Progenitor cell of endocrine pancreas (in vitro differentiated cells): ENCODE measurements around the gene WFDC6. TPM values are rescaled to one million over a fixed set of nuclear protein-coding genes. Genes with fewer than 3 reads are reported as not detected.

Source experiments
- DNase-seq: peaks from one replicate; pipeline ENCODE4 v3.0.0; 2021; ENCODE audit warnings: low spot score; ENCODE audit not compliant: unreplicated experiment
- H3K27ac Mint-ChIP-seq: 2 replicates; pipeline ENCODE4 v1.8.0; 2021; ENCODE audit warnings: mild to moderate bottlenecking, moderate library complexity, mixed read lengths
- H3K27me3 Mint-ChIP-seq: 2 replicates; pipeline ENCODE4 v1.8.0; 2021; ENCODE audit warnings: mixed read lengths
- H3K36me3 Mint-ChIP-seq: 2 replicates; pipeline ENCODE4 v1.8.0; 2022; ENCODE audit warnings: mixed read lengths; ENCODE audit not compliant: insufficient read depth
- H3K4me1 Mint-ChIP-seq: 2 replicates; pipeline ENCODE4 v1.8.0; 2021; ENCODE audit warnings: low read depth, mixed read lengths
- H3K4me3 Mint-ChIP-seq: 2 replicates; pipeline ENCODE4 v1.8.0; 2021; ENCODE audit warnings: low read depth, mild to moderate bottlenecking, moderate library complexity, mixed read lengths
- H3K9me3 Mint-ChIP-seq: 2 replicates; pipeline ENCODE4 v1.8.0; 2021; ENCODE audit warnings: low read depth, mixed read lengths
- total RNA-seq: library from RNA; stranded (reverse); gene quantifications from 2 replicates; pipeline ENCODE4 v1.2.1, GENCODE V29; 2021
- TF ChIP-seq, protein P1 (sequence below): fragments of 200-600 bp; sonication (generic); IDR thresholded peaks from one replicate; pipeline ENCODE4 v1.5.0; 2021; ENCODE audit warnings: antibody characterized with exemption, mild to moderate bottlenecking; ENCODE audit not compliant: unreplicated experiment

The WFDC6 gene
- total RNA-seq, 1 donor from 2014 or later: not detected

DNA sequence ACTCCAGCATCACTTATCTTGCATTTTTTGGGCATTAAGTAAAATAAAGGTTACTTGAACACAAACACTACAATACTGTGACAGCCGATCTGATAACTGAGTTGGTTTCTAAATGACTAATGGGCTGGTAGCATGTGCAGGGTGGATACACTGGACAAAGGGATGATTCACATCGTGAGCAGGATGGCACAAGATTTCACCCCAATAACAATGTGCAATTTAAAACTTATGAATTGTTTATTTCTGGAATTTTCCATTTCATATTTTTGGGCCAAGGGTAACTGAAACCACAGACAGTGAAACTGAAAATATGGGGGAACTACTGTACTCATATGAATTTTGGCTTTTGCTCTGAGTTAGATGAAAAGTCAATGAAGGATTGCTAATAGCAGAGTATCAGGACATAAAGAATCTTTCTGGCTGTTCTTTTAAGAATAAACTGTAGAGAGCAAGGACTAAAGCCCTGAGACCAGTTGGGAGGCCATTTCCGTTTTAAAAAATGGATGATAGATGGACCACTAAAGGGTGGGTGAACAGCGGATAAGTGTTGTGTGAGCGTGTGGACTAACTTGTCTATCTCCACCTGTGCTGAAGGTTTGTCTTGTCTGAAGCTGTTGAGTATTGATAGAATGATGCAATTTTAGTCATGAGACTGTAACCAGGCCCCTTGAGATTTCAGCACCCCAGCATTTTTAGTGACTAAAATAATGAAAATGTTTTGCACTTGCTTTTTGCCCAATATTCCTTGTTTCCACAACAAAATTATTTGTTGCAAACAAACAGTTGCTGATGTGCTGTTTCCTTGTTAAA is 32.1 kb downstream of the WFDC6 start:
- Mint-ChIP-seq H3K4me3 (no peak overlapping the region), H3K27ac (no peak overlapping the region)

DNA sequence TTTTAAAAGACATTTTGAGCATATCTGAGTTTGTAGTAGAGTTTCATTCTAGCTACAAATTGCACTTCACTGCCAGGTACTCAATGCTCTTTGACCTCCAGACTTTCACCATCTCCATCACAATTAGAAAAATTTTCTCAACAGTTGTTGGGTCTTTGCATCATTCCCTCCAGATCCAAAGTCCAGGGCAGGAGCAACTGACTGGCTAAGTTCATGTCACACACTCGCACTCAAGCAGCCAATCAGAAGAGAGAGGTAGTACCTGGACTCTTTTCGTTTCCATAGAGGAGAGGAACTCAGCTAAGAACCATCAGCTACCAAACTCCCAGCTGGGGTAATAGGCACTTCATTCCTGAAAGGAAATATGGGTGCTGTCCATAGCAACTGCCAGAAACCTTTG is 32.9 kb downstream of the WFDC6 start:
- H3K27me3 Mint-ChIP-seq: peaks cover 44% of the 10 kb centered on the region
- no peaks in the 10 kb centered on the region for H3K9me3 Mint-ChIP-seq
- no peaks in the 10 kb centered on the region for H3K4me1 Mint-ChIP-seq
- DNase-seq: no peak
- no peak overlapping the region for H3K27ac Mint-ChIP-seq
- H3K4me3 Mint-ChIP-seq: no peak overlapping the region
- TF ChIP-seq, protein P1, sequence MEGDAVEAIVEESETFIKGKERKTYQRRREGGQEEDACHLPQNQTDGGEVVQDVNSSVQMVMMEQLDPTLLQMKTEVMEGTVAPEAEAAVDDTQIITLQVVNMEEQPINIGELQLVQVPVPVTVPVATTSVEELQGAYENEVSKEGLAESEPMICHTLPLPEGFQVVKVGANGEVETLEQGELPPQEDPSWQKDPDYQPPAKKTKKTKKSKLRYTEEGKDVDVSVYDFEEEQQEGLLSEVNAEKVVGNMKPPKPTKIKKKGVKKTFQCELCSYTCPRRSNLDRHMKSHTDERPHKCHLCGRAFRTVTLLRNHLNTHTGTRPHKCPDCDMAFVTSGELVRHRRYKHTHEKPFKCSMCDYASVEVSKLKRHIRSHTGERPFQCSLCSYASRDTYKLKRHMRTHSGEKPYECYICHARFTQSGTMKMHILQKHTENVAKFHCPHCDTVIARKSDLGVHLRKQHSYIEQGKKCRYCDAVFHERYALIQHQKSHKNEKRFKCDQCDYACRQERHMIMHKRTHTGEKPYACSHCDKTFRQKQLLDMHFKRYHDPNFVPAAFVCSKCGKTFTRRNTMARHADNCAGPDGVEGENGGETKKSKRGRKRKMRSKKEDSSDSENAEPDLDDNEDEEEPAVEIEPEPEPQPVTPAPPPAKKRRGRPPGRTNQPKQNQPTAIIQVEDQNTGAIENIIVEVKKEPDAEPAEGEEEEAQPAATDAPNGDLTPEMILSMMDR: no peak
- no peaks in the 10 kb centered on the region for H3K36me3 Mint-ChIP-seq

More for the DNA sequence above, 32.1 kb downstream of the WFDC6 start:
- Mint-ChIP-seq H3K9me3 (no peaks in the 10 kb centered on the region), H3K4me1 (no peaks in the 10 kb centered on the region), H3K36me3 (no peaks in the 10 kb centered on the region), H3K27me3 (peaks cover 48% of the 10 kb centered on the region)
- TF ChIP-seq, protein P1: no peak
- no peak for DNase-seq

DNA sequence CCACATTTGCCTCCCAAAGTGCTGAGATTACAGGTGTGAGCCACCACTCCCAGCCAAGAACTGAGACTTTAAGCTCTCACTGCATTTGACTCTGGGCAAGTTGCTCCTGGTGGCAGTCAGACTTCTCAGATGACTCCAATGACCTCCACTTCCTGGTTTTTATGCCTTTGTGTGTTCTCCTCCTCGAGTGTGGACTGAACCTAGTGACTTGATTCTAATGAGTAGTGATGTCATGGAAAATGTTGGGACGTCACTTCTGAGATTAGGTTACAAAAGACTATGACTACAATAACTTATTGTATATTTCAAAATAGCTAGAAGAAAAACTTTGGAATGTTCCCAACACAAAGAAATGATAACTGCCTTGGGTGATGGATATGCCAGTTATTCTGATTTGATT is 35.9 kb downstream of the WFDC6 start:
- DNase-seq: no peak
- TF ChIP-seq, protein P1: no peak
- H3K4me3 Mint-ChIP-seq: no peak overlapping the region
- peaks cover 29% of the 10 kb centered on the region for H3K27me3 Mint-ChIP-seq
- H3K9me3 Mint-ChIP-seq: no peaks in the 10 kb centered on the region
- H3K27ac Mint-ChIP-seq: no peak overlapping the region
- no peaks in the 10 kb centered on the region for H3K36me3 Mint-ChIP-seq
- H3K4me1 Mint-ChIP-seq: no peaks in the 10 kb centered on the region

DNA sequence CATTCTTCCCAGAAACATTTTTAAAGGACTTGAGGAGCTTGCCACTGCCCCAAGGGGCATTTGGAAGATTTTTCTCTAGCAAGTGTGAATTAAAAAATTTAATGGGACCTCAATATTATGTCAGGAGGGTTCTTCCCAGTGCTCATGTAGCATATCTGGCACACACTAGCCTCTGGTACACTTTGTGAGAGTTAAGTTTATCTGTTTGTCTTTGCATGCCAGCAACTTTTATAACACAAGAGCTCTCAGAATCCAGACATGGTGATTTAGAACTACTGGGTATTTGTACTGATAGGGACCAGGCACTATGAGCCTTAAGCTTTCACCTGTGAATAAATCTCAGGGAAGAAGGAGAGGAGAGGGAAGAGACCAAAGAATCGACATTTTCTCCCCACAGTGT is 36.7 kb downstream of the WFDC6 start:
- TF ChIP-seq, protein P1: no peak
- Mint-ChIP-seq H3K27me3 (peaks cover 28% of the 10 kb centered on the region), H3K9me3 (no peaks in the 10 kb centered on the region), H3K36me3 (no peaks in the 10 kb centered on the region), H3K4me1 (no peaks in the 10 kb centered on the region), H3K27ac (no peak overlapping the region), H3K4me3 (no peak overlapping the region)
- DNase-seq: no peak

DNA sequence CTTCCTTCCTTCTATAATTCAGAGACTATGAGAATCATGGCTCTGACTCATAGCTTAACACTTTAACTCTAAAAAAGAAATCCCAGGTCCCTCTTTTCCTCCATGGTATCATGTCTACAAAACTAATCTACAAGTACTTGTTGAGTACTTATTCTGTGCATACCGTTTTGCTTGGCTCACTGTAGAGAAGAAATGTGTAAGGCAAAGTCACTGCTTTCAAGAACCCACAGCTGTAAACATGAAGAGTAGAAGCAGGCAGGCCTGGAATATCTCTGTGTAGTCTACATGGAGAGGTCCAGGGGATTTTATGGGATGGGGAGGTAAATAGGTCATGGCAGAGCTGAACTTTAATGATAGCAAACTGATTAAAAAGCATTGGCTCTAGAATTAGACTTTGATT is 37.7 kb downstream of the WFDC6 start:
- Mint-ChIP-seq H3K27ac (no peak overlapping the region), H3K36me3 (no peaks in the 10 kb centered on the region), H3K9me3 (no peaks in the 10 kb centered on the region), H3K4me3 (no peak overlapping the region), H3K27me3 (peaks cover 24% of the 10 kb centered on the region), H3K4me1 (no peaks in the 10 kb centered on the region)
- TF ChIP-seq, protein P1: no peak
- DNase-seq: no peak
